GM12864 (cell line): ENCODE results near the gene TNKS1BP1.
A peak's percentile ranks its signal among the peaks of the same experiment; 100 is the strongest.

Experiments
- DNase-seq: peaks from one replicate; pipeline ENCODE4 v3.0.0-alpha.2; 2011; ENCODE audit warnings: low read depth
- H3K4me3 ChIP-seq: 2 replicates; pipeline ENCODE4 v1.5.1; 2011; ENCODE audit warnings: mild to moderate bottlenecking, low read depth, low read length, control low read depth
- TF ChIP-seq, protein P1 (sequence below): IDR thresholded peaks from 2 replicates; pipeline ENCODE4 v1.5.1; 2011; ENCODE audit warnings: low read depth, mild to moderate bottlenecking, moderate library complexity, low read length, control low read depth, inconsistent platforms; ENCODE audit errors: missing control alignments

The TNKS1BP1 gene

DNA sequence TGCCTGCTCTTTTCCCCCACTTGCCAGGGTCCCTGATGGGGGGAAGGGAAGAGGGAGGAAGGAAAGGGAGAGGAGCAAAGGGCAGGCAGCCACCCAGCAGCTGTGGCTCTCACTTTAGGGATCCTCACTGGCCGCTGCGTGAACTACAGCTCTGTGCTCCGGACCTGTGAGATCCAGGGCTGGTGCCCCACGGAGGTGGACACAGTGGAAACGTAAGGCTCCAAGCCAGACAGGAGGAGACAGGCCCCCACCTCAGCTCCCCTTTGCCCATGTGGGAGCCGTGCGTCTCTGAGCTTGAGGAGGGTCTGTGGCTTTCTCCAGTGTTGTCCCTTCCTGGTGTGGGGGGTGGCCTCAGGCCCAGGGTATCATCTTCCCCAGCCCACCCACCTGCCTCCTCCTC lies 23.3 kb upstream of the TNKS1BP1 start:
- no peak for DNase-seq
- TF ChIP-seq, protein P1, sequence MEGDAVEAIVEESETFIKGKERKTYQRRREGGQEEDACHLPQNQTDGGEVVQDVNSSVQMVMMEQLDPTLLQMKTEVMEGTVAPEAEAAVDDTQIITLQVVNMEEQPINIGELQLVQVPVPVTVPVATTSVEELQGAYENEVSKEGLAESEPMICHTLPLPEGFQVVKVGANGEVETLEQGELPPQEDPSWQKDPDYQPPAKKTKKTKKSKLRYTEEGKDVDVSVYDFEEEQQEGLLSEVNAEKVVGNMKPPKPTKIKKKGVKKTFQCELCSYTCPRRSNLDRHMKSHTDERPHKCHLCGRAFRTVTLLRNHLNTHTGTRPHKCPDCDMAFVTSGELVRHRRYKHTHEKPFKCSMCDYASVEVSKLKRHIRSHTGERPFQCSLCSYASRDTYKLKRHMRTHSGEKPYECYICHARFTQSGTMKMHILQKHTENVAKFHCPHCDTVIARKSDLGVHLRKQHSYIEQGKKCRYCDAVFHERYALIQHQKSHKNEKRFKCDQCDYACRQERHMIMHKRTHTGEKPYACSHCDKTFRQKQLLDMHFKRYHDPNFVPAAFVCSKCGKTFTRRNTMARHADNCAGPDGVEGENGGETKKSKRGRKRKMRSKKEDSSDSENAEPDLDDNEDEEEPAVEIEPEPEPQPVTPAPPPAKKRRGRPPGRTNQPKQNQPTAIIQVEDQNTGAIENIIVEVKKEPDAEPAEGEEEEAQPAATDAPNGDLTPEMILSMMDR = no peak
- no peak overlapping the region for H3K4me3 ChIP-seq

DNA sequence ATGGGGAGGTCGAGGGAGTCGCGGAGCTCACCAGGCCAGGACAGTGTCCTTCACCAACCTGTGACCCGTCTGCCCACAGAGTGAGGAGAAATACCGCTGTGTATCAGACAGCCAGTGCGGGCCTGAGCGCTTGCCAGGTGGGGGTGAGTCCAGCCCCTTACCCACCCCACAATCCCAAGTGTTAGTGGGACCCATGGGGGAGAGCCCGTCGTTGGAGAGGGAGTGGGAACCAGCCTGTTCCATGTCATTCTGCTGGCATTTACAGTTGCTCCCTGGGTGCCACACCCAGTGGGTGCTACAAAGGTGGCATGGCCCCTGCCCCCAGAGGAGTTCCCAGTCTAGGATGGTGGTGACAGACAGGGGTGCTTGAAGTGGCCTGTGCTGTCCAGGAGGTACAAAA lies 22.6 kb upstream of the TNKS1BP1 start:
- no peak for DNase-seq
- H3K4me3 ChIP-seq = no peak overlapping the region
- TF ChIP-seq, protein P1 = no peak

DNA sequence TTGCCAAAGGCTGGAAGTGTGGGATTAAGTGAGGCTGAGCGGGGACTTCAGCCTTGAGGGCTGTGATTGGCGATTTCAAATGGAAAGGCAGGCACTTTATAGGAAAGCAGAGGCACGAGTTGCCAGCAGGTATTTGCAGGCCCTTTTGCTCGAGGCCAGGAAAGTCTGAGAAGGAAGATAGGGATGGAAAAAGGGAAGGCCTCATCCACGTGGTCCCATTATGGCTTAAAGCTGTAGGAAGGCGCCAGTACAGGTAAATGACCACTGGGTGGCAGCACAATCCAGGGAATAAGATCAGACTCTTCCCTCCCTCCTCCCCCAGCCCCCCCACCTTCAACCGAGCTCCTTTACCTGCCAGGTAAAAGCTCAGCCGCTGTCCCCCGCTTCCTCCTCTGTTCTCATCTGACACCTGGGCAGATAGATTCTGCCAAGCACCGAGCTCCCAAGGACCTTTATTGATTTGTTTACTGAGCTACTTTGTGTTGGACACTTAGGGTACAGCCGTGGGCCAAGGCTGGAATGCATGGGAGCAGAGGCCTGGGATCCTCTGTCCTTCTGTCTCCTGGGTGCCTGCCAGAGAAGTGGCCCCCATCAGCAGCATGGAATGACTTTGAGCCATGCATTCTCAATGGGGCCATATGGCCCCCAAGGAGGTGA lies 20.9 kb upstream of the TNKS1BP1 start:
- DNase-seq = peak; percentile 26
- TF ChIP-seq, protein P1 = peak; percentile 75
- no peak overlapping the region for H3K4me3 ChIP-seq

DNA sequence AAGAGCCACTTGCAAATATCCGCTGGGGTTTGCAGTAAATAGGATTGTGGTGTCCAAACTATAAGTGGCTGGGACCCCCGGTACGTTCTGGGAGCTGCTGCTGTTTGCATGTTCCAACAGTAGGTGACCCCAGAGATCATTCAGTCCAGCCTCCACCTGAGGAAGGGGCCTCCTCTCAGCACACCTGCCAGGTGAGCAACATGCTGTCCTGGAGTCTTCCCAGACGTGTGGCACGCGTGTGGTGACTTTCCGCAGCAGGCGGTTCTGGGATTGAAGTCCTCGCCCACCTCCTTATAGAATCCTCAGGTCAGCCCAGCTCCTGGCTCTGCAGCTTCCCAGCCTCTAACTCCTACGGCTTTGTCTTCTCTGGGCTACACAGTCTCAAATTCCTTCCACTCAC lies 20.1 kb upstream of the TNKS1BP1 start:
- TF ChIP-seq, protein P1 = no peak
- DNase-seq = no peak
- H3K4me3 ChIP-seq = no peak overlapping the region

DNA sequence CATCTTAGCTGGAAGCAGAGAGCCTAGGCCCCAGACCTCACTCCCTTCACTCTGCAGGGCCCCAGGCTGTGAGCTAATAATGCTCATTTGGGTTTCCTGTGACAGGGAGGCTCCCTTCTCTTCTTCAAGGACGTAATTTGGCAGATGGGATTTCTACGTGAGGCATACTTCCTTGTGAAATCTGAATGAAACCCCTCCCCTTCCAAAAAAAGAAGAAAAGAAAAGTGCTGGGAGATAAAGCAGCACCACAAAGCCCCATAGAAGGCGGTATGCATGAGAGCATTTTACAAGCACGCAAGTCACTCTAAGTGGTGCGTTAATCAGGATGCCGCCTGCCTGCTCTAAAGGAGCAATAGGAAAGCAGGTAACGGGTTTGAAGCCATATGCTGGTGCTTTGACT lies 19.1 kb upstream of the TNKS1BP1 start:
- no peak for DNase-seq
- TF ChIP-seq, protein P1 = no peak
- H3K4me3 ChIP-seq = no peak overlapping the region

DNA sequence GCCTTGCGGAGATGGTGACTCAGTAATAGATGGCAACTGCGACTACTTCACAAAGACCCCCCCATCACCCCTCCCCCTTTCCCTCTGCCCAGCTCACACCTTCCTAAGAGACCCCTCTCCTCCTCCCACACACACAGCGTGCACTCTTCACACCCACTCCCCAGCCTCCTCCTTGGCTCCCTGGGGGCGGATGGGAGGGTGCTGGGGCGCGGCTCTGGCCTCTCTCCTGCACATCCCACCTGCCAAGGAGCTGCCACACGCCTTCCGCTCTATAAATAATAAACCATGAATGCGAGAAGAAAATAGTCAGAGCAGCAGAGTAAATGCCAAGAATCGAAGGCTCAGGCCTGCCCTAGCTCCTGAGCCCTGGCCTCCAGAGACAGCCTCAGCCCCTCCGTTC lies 17.9 kb upstream of the TNKS1BP1 start:
- TF ChIP-seq, protein P1 = no peak
- DNase-seq = no peak
- H3K4me3 ChIP-seq = no peak overlapping the region

DNA sequence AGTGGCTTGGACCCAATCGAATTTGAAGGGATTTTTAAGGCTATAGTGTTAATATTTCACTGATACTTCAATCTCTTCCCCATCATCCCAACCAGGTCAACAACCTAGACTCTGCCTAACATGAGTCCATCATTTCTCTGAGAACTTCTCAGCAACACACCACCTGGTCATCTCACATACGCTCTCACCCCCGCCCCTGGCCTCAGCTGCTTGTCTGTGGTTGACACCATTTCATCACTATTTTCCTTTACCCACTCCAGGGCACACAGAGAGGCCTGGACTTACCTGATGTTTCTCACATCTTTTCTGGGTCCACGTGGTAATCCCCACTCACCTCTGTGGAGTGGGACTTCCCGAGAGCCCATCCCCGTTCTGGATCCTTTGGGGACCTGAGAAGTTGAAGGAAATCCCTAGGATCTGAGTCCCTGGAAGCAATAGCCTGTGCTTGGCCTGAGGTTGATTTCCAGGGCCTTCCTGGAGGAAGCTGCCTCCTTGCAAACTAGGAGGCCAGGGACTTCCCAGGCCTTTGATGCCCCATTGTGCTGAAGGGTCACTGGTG lies 16.6 kb upstream of the TNKS1BP1 start:
- TF ChIP-seq, protein P1 = no peak
- no peak for DNase-seq
- H3K4me3 ChIP-seq = no peak overlapping the region
